Tibial nerve (tissue), 3 donors: ENCODE data around the gene NXPH1.

ENCODE experiments used
- CTCF ChIP-seq, 5 experiments: fragments of 200-600 bp in 3 of 5; fragments of 450-650 bp in 2 of 5; sonication (generic) in 3 of 5; IDR thresholded peaks; one replicate each; pipeline ENCODE4 v1.5.1; 2016 to 2019; ENCODE audit warnings: antibody characterized with exemption in 5 of 5, mild to moderate bottlenecking in 3 of 5, moderate library complexity in 2 of 5
- POLR2A ChIP-seq, 2 donors: fragments of 450-650 bp; IDR thresholded peaks; one replicate each; pipeline ENCODE4 v1.6.1; 2017; ENCODE audit warnings: antibody characterized with exemption in 2 of 2, mild to moderate bottlenecking in 2 of 2, moderate library complexity in 2 of 2

GRCh38 chr7:8618441-8619070 lies 185.1 kb downstream of the NXPH1 start:
- TF ChIP-seq POLR2A (IDR thresholded peaks at IDR 0.05) (no peak), CTCF (IDR thresholded peaks at IDR 0.05) (no peak)
